G401 (cell line): ENCODE data around the gene CPE. TPM values are rescaled to one million over a fixed set of nuclear protein-coding genes. Genes with fewer than 3 reads are reported as not detected.
"Not testable (repeated sequence)": the region's sequence is repeated elsewhere in the genome, so short reads cannot be mapped to it uniquely, and the experiment has no call there.

Experiments
- DNase-seq: peaks from one replicate; pipeline ENCODE4 v3.0.0-alpha.2; 2015; ENCODE audit warnings: low spot score
- in situ Hi-C: cut with HindIII; loops from 2 replicates; pipeline ENCODE4 v1.10.0; 2016; ENCODE audit warnings: low sequenced_read_pairs, mixed read lengths
- total RNA-seq: library from RNA; depleted of rRNA; stranded (reverse); fragments of >200 nt; shearing (Covaris generic); gene quantifications from 2 replicates; pipeline ENCODE4 v1.2.3, GENCODE V29; 2014

The CPE gene
- total RNA-seq, 1 experiment from 2014 or later: 14.6 TPM

GRCh38 chr4:165449333-165449732 is 70.5 kb downstream of the CPE start:
- in situ Hi-C loops: no loop called here
- no peak for DNase-seq

GRCh38 chr4:165450871-165451270 is 72.1 kb downstream of the CPE start:
- no peak for DNase-seq
- in situ Hi-C loops: no loop called here

- in situ Hi-C loops: not testable (repeated sequence)
Measured at GRCh38 chr4:165453140-165453539, 74.3 kb downstream of the CPE start.

GRCh38 chr4:165454426-165454825 is 75.6 kb downstream of the CPE start:
- no peak for DNase-seq
- in situ Hi-C loops: no loop called here

More at GRCh38 chr4:165453140-165453539, 74.3 kb downstream of the CPE start:
- DNase-seq: not testable (repeated sequence)

GRCh38 chr4:165457793-165458192 is 79.0 kb downstream of the CPE start:
- peak; percentile 49 for DNase-seq
- in situ Hi-C loops: no loop called here

GRCh38 chr4:165458471-165458870 is 79.7 kb downstream of the CPE start:
- DNase-seq: no peak
- in situ Hi-C loops: no loop called here

GRCh38 chr4:165461159-165461821 is 82.5 kb downstream of the CPE start:
- DNase-seq: no peak
- in situ Hi-C loops: loop anchor here (10.0 kb wide), 1 partner anchor 326 kb away; no protein-coding TSS in a partner anchor

- in situ Hi-C loops: loop anchor here (10.0 kb wide), 1 partner anchor 327 kb away; no protein-coding TSS in a partner anchor
- no peak for DNase-seq
Measured at GRCh38 chr4:165462009-165462408, 83.2 kb downstream of the CPE start.

GRCh38 chr4:165464376-165464775 is 85.6 kb downstream of the CPE start:
- peak; percentile 83 for DNase-seq
- in situ Hi-C loops: loop anchor here (10.0 kb wide), 1 partner anchor 330 kb away; no protein-coding TSS in a partner anchor

- peak; percentile 80 for DNase-seq
Measured at GRCh38 chr4:165464813-165465381, 86.1 kb downstream of the CPE start.

GRCh38 chr4:165470009-165470408 is 91.2 kb downstream of the CPE start:
- no peak for DNase-seq
- in situ Hi-C loops: no loop called here

More at GRCh38 chr4:165464813-165465381, 86.1 kb downstream of the CPE start:
- in situ Hi-C loops: loop anchor here (10.0 kb wide), 1 partner anchor 330 kb away; no protein-coding TSS in a partner anchor

GRCh38 chr4:165472943-165473676 is 94.3 kb downstream of the CPE start:
- no peak for DNase-seq
- in situ Hi-C loops: no loop called here

- in situ Hi-C loops: no loop called here
- DNase-seq: no peak
Measured at GRCh38 chr4:165474784-165475705, 96.2 kb downstream of the CPE start.

GRCh38 chr4:165475706-165476070 is 96.9 kb downstream of the CPE start:
- in situ Hi-C loops: no loop called here
- DNase-seq: no peak

- no peak for DNase-seq
- in situ Hi-C loops: no loop called here
Measured at GRCh38 chr4:165476214-165477098, 97.6 kb downstream of the CPE start.

- in situ Hi-C loops: no loop called here
- DNase-seq: no peak
Measured at GRCh38 chr4:165477799-165478198, 99.0 kb downstream of the CPE start.

- in situ Hi-C loops: no loop called here
- DNase-seq: no peak
Measured at GRCh38 chr4:165478260-165478659, 99.5 kb downstream of the CPE start.
